Ishikawa (cell line): ENCODE data around the gene LCAT.

Experiments used
- CEBPB ChIP-seq: IDR thresholded peaks from 2 replicates; pipeline ENCODE4 v1.6.1; 2012
- CREB1 ChIP-seq: IDR thresholded peaks from 2 replicates; pipeline ENCODE4 v1.6.1; 2012; ENCODE audit warnings: low read depth
- EGR1 ChIP-seq: IDR thresholded peaks from 2 replicates; pipeline ENCODE4 v1.6.1; 2012
- EP300 ChIP-seq: IDR thresholded peaks from 2 replicates; pipeline ENCODE4 v1.6.1; 2012; ENCODE audit warnings: borderline replicate concordance
- FOXM1 ChIP-seq: IDR thresholded peaks from 2 replicates; pipeline ENCODE4 v1.6.1; 2012; ENCODE audit warnings: low read depth, borderline replicate concordance
- MAX ChIP-seq: IDR thresholded peaks from 2 replicates; pipeline ENCODE4 v1.6.1; 2012
- NFIC ChIP-seq: IDR thresholded peaks from 2 replicates; pipeline ENCODE4 v1.6.1; 2012
- RAD21 ChIP-seq: IDR thresholded peaks from 2 replicates; pipeline ENCODE4 v1.6.1; 2012; ENCODE audit warnings: low read depth
- REST ChIP-seq: IDR thresholded peaks from 2 replicates; pipeline ENCODE4 v1.6.1; 2012; ENCODE audit warnings: low read depth, mild to moderate bottlenecking
- TAF1 ChIP-seq: IDR thresholded peaks from 2 replicates; pipeline ENCODE4 v1.6.1; 2012; ENCODE audit warnings: low read depth, mild to moderate bottlenecking
- TCF12 ChIP-seq: IDR thresholded peaks from 2 replicates; pipeline ENCODE4 v1.6.1; 2012; ENCODE audit warnings: low read depth
- TEAD4 ChIP-seq: IDR thresholded peaks from 2 replicates; pipeline ENCODE4 v1.6.1; 2012
- USF1 ChIP-seq: IDR thresholded peaks from 2 replicates; pipeline ENCODE4 v1.6.1; 2012
- YY1 ChIP-seq: IDR thresholded peaks from 2 replicates; pipeline ENCODE4 v1.6.1; 2012; ENCODE audit warnings: low read depth
- ZBTB7A ChIP-seq: IDR thresholded peaks from 2 replicates; pipeline ENCODE4 v1.6.1; 2012; ENCODE audit warnings: low read depth

LCAT gene

GRCh38 chr16:67926181-67926750 is 17.7 kb downstream of the LCAT start:
- no peak for TF ChIP-seq TAF1
- TF ChIP-seq MAX: peak; percentile 10; the same call in 1 of the 2 replicates

GRCh38 chr16:67924140-67924906 is 19.6 kb downstream of the LCAT start:
- no peak for TF ChIP-seq EGR1
- no peak for TF ChIP-seq TAF1
- TF ChIP-seq MAX: no peak
- TF ChIP-seq EP300: no peak
- no peak for TF ChIP-seq NFIC
- no peak for TF ChIP-seq ZBTB7A
- no peak for TF ChIP-seq REST
- no peak for TF ChIP-seq YY1
- no peak for TF ChIP-seq RAD21
- no peak for TF ChIP-seq CREB1
- no peak for TF ChIP-seq FOXM1
- TF ChIP-seq CEBPB: no peak
- no peak for TF ChIP-seq USF1
- TF ChIP-seq TCF12: no peak

- TF ChIP-seq MAX (no peak), YY1 (no peak), ZBTB7A (no peak), RAD21 (no peak), USF1 (no peak), TEAD4 (no peak)
Observed at GRCh38 chr16:67923414-67924116, 20.4 kb downstream of the LCAT start.

GRCh38 chr16:67922740-67923139 is 21.2 kb downstream of the LCAT start:
- TF ChIP-seq CREB1: no peak
- TF ChIP-seq RAD21: no peak
- TF ChIP-seq NFIC: no peak
- TF ChIP-seq REST: no peak
- no peak for TF ChIP-seq FOXM1
- no peak for TF ChIP-seq TAF1
- no peak for TF ChIP-seq EGR1
- TF ChIP-seq TCF12: no peak
- TF ChIP-seq YY1: no peak
- TF ChIP-seq TEAD4: no peak
- no peak for TF ChIP-seq MAX
- no peak for TF ChIP-seq USF1
- no peak for TF ChIP-seq CEBPB
- TF ChIP-seq ZBTB7A: no peak
- no peak for TF ChIP-seq EP300

GRCh38 chr16:67922221-67922620 is 21.7 kb downstream of the LCAT start:
- TF ChIP-seq TAF1: no peak
- TF ChIP-seq RAD21: no peak
- no peak for TF ChIP-seq NFIC
- TF ChIP-seq CREB1: no peak
- TF ChIP-seq USF1: no peak
- no peak for TF ChIP-seq EP300
- TF ChIP-seq ZBTB7A: no peak
- TF ChIP-seq REST: no peak
- no peak for TF ChIP-seq FOXM1
- TF ChIP-seq MAX: no peak
- no peak for TF ChIP-seq YY1
- no peak for TF ChIP-seq TCF12
